ENCODE measurements around the gene CRTAC1.
A peak's percentile ranks its signal among the peaks of the same experiment; 100 is the strongest.
"Not testable (repeated sequence)": the region's sequence is repeated elsewhere in the genome, so short reads cannot be mapped to it uniquely, and the experiment has no call there.

CRTAC1 gene

DNA sequence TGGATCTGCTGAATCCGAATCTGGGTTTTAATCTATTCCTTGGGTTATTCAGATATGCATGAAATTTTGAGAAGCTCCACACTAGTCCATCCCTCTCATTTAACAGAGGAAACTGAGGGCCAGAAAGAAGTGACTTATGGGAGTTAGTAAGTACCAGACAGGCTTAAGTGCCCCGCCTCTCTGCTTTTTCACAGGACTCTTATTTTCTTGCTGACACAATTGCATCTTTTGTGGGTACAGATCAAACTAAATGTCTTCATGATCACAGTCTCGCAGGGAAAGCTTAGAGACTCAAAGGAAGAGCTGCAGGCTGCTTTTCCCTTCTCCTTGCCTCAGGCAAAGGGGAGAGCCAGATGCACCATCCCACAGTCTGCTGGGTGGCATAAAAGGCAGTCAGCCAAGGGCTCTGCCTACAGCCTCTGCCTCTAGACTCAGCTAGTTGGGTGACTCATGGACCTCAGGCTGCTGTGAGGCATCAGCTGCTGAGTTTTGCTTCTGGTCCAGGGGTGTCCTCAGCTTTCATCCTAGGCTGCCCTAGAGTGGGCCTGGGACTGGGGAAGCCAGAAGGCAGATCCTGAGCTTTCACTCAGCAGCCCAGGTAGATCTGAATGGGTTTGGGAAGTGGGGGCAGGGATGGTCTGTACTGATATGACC, 169.2 kb downstream of the CRTAC1 start:
- DNase-seq: peak in 38 of 42 donors; percentile 27 to 93 (median 66)
- intact Hi-C loops (cut with DNase I): no loop called here

DNA sequence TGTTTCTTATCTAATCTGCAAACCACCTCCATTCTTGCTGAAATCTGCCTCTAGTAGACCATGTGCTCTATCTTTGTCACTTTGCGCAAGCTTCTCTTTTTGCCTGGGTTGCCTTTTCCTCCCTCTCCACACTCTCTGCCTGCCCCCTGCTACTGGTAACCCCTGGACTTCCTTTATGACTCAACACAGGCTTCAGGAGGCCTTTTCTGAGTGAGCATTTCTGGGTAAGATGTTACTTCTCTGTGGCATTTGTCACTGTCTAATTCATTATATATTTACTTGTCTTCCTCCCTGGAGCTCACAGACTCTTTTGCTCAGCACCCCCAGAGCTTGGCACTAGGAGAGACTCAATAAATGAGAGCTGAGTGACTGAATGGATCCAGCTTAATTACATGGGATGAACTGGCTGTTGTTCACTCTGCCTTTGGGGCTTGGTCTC, 172.4 kb downstream of the CRTAC1 start:
- peak in 8 of 42 donors; percentile 10 to 54 (median 30) for DNase-seq
- intact Hi-C loops (cut with DNase I): no loop called here

DNA sequence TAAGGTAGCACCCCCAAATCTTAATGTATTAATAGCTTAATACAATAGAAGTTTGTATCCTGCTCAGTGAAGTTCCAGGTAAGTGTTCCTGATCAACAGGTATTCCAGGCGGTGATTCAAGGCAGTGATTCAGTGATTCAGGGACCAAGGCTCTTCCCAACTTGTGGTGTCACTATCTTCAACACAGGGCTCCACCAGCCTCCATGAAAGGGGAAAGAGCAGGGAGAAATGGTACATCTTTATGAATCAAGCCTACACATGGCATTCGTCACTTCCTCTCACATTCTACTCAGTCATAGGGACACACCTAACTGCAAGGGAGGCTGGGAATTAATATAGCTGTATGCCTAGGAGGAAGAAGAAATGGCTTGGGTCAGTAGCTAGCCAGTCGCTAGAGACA, 175.7 kb downstream of the CRTAC1 start:
- intact Hi-C loops (cut with DNase I): no loop called here
- no peak for DNase-seq

DNA sequence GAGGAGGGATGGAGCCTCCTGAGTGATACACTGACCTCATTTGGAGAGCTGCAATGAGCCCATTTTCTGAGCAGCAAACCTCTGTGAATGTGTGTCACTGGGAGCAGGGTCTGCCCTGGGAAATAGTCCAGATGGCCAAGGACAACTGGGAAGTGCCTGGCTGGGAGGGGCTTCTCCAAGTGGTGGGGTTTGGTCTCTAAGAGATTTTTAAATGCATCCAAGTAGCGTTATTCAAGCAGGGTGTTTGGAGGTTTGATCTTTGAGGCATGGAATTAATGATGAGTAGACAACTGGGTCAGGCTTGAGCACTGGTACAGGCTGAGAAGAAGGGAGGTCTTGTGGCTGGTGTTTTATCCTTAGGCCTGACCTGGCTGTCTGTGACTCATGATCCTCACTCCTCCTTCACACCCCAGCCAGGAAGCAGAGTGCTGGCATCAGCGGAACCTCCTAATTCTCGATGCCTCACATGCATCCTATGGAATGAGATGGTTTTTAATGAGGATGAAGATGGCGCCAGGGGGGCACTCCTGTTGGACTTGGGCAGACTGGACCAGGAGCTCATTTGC, 177.5 kb downstream of the CRTAC1 start:
- intact Hi-C loops (cut with DNase I): no loop called here
- DNase-seq: peak in 6 of 42 donors; percentile 16 to 51 (median 30)

DNA sequence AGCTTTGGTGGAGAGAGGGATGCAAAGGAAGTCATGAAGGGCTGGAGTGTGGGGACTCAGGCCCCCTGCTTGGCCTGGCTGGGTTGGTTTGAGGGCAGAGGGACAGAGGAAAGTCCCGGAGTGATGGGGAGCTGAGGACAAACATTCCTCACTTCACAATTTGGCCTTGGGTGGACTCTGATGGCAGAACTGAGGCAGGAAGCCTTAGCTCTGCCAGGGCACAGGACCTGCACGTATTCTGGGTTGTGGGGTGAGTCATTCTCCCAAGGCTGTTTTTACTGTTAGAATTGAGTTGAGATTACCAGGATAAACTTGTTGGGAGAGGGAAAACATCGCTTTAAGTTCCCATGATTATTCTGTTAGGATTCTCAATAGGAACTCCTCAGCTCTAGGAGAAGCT, 178.1 kb downstream of the CRTAC1 start:
- intact Hi-C loops (cut with DNase I): no loop called here
- peak in 1 of 42 donors; percentile 28 for DNase-seq

DNA sequence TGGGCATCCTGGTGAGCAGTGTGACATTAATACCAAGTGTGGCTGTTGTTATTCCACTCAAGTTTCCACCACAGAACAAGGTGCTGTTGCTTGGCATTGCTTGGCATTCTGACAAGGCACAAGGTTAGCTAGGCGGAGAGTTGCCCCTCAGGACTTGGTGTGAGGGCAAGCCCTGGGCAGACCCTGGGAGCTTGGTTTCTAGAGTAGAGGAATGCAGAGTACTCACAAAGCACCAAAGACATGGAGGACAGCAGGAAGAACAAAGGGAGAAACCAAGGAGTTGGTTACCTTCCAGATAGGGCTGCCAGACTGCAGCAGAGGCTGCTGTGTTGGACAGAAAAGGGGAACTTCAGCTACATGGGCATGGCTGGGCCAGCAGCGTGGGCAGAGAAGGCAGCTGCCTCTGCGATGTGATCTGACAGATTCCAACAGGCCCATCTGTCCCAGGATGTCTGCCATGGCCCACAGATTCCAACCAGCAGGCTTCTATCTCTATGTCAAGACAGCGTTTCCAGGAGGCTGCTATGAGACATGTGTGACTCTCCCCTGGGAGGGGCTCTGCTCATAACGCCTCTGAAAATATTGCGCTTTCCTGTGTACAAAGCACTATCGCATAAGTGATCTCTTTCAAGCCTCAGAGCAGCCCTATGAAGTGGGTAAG, 178.9 kb downstream of the CRTAC1 start:
- intact Hi-C loops (cut with DNase I): no loop called here
- peak in 14 of 42 donors; percentile 20 to 67 (median 40) for DNase-seq

DNA sequence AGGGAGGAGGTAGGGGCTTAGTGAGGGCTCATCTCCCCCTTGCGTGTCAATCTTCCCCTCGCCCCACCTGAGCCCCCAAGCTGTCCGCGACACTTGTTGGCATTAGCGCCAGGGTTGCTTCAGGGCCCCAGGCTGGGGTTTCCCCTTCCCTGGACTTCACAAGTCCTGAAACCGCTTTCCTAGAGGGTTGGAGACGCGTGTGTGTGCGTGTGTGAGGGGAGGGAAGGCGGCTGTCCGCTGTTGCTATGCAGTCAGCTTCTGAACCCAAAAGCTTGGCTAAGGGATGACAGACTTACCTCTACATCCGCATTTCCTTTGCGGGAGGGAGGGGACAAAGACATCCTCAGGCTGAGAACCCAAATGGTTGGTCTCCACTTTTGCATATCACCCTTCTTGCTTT, 180.0 kb downstream of the CRTAC1 start:
- DNase-seq: peak in 4 of 42 donors; percentile 12 to 36 (median 22)
- intact Hi-C loops (cut with DNase I): no loop called here

DNA sequence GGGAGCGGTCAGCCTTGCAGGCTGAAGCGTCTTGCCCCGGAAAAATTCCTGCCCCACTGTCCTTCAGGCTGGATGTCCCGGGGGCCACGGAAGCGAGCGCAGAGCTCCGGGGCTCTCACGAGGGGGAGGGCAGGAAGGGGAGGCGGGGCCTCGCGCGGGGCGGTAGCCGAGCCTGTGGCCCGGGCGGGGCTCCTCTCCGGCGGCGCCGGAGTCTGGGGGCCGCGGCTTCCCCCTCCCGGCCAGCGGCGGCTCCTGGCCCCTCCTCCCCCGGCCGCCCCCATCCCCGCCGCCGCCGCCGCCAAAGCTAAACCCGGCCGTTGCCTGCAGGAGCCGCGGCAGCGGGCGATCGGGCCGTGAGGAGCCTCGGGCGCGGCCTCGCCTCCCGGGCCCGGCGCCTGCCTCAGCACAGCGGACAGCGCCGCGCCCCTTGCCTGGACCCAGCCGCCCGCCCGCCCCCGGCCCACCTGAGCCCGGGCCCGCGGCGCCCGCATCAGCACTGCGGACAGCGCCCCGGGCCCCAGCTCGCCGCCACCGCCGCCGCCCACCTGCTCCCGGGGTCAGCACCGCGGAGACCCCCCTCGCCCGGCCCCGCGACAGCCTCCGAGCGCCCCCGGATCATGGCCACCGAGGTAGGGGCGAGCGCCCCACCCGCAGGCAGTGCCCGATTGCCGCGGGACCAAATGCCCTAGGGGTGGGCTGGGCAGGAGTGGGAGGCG, 180.6 kb downstream of the CRTAC1 start, which contains the start of gene GOLGA7B:
GOLGA7B (plus strand) TSS at position 157 of the 716 bp plus-strand sequence; CDS start at position 618, 461 bp downstream.
- DNase-seq: peak in 31 of 42 donors; percentile 26 to 77 (median 49)
- intact Hi-C loops (cut with DNase I): no loop called here

DNA sequence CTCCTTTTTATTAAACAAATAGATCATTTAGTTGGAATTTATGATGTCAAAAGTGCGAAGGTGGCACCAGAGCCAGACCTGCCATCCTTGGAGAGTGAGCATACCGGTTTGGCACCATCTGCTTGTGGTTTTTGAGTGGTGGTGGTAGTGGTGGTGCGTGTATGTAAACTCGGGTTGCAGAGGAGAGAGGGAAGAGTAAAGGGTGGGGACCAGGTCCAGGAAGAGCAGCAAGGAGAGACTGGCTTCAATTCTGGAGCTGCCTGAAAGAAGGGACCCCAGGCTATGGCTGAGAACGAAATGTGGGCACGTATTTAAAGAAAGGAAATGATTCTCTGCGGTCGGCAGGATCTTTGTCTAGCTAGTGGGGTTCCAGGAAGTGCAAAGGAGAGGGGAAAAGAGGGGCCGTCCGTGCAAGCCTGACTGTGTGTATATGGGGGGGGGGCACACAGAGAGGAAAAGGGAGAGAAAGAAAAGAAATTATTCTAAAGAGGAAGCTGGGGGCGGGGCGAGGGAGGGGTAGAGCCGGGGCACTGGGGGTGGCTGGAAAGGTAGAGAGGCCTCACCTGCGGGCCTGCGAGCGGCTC, 181.2 kb downstream of the CRTAC1 start:
- DNase-seq: peak in 1 of 42 donors; percentile 35
- intact Hi-C loops (cut with DNase I): no loop called here

DNA sequence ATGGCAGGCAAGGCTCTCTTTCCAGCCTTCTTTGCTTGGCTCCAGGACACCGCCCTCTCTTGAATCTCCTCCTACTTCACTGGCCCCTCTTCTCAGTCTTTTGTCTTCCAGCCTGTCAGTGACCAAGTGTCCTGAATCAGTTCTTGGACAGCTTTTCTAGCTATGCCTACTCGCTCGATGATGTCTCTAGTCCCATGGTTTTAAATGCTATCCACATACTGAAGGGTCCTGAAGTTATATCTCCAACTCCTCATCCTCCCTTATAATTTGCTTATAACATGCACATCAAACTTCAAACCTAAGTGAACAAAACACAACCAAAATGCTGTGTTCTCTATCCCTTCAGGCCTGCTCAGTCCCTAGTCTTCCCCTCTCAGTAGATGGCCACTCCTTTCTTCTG, 185.7 kb downstream of the CRTAC1 start:
- intact Hi-C loops (cut with DNase I): no loop called here
- no peak for DNase-seq

DNA sequence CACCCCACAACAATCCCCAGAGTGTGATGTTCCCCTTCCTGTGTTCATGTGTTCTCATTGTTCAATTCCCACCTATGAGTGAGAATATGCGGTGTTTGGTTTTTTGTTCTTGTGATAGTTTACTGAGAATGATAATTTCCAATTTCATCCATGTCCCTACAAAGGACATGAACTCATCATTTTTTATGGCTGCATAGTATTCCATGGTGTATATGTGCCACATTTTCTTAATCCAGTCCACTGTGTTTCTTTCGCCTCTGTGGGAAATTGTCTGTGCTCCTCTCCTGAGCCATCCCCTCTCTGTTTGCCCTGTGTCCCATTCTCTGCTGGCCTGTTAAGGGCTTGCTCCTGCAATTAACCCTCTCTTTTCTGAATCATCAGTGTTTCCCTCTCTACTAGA, 186.4 kb downstream of the CRTAC1 start:
- intact Hi-C loops (cut with DNase I); DNase-seq: not testable (repeated sequence)

DNA sequence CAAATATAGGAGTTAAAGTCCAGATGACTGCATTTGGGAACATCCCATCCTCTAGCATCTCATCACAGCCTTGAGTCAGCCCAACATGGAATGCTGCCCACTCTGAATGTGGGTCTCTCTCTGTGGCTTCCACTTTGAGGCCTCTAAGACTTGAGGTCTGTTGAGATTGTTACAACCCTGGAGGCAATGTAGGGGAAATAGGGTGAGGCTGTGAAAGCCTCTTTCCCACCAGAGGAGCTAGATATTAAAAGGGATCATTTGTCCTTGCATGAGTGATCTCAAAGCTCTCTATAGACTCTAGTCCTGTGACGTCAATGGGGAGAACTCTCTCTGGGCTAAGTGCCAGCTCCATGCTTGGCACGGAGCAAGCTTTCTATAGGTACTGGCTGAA, 187.1 kb downstream of the CRTAC1 start:
- intact Hi-C loops (cut with DNase I): no loop called here
- DNase-seq: no peak

DNA sequence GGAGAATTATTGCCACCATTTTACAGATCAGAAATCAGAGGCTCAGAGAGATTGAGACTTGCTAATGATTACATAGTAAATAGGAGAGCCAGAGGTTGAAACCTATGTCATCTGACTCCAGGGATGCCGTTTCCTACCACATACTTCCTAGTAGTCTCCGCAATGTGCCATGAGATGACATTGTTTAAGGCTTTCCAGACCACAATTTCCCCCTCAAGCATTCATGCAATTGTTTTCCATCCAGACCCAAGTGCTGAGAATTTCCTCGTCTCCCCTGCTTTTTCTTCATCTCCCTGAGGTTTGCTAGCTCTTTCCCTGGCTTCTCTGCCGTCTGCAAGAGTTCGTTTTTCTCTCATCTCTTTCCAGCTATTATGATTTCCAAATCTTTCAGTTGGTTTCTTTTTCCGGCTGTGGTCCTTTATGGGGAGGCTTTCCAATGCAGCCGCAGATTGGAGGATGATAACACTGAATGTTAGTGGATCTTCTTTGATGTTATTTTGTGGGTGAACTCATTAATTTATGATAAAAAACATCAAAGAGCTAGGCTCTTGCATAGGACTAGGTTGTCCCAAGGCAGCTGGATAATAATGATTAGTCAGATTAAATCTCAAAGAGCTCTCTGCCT, 187.7 kb downstream of the CRTAC1 start:
- intact Hi-C loops (cut with DNase I): no loop called here
- DNase-seq: no peak

DNA sequence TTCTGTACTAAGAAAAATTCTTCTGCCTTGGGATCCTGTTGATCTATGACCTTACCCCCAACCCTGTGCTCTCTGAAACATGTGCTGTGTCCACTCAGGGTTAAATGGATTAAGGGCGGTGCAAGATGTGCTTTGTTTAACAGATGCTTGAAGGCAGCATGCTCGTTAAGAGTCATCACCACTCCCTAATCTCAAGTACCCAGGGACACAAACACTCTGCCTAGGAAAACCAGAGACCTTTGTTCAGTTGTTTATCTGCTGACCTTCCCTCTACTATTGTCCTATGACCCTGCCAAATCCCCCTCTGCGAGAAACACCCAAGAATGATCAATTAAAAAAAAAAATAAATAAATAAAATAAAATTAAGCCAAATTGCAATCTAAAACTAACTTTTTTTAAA, 188.3 kb downstream of the CRTAC1 start:
- intact Hi-C loops (cut with DNase I); DNase-seq: not testable (repeated sequence)

DNA sequence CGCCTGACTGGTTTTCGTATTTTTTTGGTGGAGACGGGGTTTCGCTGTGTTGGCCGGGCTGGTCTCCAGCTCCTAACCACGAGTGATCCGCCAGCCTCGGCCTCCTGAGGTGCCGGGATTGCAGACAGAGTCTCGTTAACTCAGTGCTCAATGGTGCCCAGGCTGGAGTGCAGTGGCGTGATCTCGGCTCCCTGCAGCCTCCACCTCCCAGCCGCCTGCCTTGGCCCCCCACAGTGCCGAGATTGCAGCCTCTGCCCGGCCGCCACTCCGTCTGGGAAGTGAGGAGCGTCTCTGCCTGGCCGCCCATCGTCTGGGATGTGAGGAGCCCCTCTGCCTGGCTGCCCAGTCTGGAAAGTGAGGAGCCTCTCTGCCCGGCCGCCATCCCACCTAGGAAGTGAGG, 189.3 kb downstream of the CRTAC1 start:
- DNase-seq; intact Hi-C loops (cut with DNase I): not testable (repeated sequence)

DNA sequence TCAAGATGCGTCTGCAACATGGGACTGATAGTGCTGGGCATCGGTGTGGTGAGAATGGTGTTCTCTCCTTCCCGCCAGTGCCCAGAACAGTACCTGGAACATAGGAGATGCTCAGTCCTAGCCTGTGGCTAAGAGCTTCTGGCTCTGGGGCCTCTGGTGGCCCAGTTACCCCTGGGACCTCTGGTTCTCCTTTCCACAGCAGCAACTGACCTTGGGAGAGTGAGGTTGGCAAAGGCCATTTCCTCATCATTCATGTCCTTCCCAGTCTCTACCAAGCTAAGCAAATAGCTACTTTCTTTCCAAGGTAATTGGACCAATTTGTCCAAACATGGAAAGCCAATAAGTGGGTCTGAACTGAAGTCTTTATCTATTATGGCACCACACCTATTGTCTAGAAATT, 192.3 kb downstream of the CRTAC1 start:
- no peak for DNase-seq

DNA sequence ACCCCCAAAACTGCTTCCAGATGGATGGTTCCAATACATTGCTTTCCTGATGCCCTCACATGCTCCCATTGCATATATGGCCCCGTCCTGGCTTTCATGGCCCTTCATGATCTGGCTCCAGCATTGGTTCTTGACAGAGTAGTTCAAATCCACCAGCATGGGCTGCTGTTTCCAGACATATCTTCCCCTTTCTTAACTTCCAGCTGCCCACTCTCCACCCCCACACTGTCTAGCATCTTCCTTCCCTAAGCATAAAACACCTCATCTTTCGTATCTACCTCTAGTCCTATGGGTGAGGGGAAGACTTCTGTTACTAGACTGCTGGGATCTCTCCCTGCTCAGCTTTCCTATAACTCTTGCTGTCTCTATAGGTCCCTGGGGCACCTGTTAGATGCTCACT, 194.0 kb downstream of the CRTAC1 start:
- intact Hi-C loops (cut with DNase I): no loop called here
- no peak for DNase-seq

More for the DNA sequence above, 192.3 kb downstream of the CRTAC1 start:
- intact Hi-C loops (cut with DNase I): no loop called here

DNA sequence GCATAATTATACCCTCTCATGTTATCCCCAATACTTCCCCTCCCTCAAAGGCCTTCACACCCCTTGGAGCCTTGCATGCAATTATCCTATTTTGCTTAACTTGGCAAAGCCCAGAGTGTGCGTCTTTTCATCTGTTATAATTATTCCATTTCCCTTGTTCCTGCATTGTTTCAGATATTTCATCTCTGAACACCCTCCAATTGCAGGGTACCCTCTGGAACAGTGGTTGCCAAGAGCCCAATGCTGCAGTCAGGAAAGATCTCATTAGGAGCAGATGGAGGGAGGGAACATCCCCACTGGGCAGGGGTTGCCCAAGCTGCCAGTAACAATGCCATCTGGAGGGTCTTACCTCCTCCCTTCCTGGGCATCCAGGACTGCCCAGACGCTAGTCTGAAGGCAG, 199.2 kb downstream of the CRTAC1 start:
- no peak for DNase-seq
- intact Hi-C loops (cut with DNase I): no loop called here

DNA sequence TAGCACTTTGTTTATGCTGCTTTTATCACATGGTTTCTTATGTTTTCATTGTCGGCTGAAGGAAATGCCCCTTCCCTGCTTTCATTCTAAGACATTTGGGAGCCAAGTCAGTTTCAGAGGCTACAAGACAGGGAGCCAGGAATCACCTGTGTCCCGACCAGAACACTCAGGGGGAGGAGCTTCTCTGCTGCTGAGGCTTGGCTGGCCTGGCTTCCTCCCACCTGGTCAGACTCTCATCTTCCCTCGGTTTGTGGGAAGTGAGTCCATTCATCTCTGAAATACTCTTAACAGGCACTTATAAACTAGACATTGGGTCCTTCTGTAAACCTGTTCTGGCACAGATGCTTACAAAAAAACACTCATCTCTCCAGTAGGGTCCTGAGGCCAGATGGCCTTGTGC, 200.4 kb downstream of the CRTAC1 start:
- DNase-seq: no peak

More for the DNA sequence above, 200.4 kb downstream of the CRTAC1 start:
- intact Hi-C loops (cut with DNase I): no loop called here
